ENCODE measurements around the gene COBL. TPM values are rescaled to one million over a fixed set of nuclear protein-coding genes. Genes with fewer than 3 reads are reported as not detected.
A peak's percentile ranks its signal among the peaks of the same experiment; 100 is the strongest.

The COBL gene
- total RNA-seq, 1 experiment from 2014 or later, result 1.2 TPM

- no peak for DNase-seq (ENCODE audit: low read depth)
Observed at GRCh38 chr7:51150193-51150592, 166.4 kb downstream of the COBL start.

- no peak for DNase-seq (ENCODE audit: low read depth)
Observed at GRCh38 chr7:51148216-51148615, 168.4 kb downstream of the COBL start.

- no peak for DNase-seq (ENCODE audit: low read depth)
Observed at GRCh38 chr7:51146816-51147586, 169.6 kb downstream of the COBL start.

GRCh38 chr7:51144178-51144577 is 172.4 kb downstream of the COBL start:
- DNase-seq (ENCODE audit: low read depth), result no peak

GRCh38 chr7:51142741-51143385 is 173.7 kb downstream of the COBL start:
- no peak for DNase-seq (ENCODE audit: low read depth)

- DNase-seq (ENCODE audit: low read depth), result no peak
Observed at GRCh38 chr7:51141451-51142003, 175.1 kb downstream of the COBL start.

- no peak for DNase-seq (ENCODE audit: low read depth)
Observed at GRCh38 chr7:51140199-51141164, 176.1 kb downstream of the COBL start.

- DNase-seq (ENCODE audit: low read depth), result peak; percentile 42
Observed at GRCh38 chr7:51139796-51140195, 176.8 kb downstream of the COBL start.

GRCh38 chr7:51138123-51139085 is 178.2 kb downstream of the COBL start:
- DNase-seq (ENCODE audit: low read depth), result no peak

GRCh38 chr7:51135576-51135975 is 181.0 kb downstream of the COBL start:
- DNase-seq (ENCODE audit: low read depth), result no peak

GRCh38 chr7:51134013-51134441 is 182.6 kb downstream of the COBL start:
- DNase-seq (ENCODE audit: low read depth), result no peak

GRCh38 chr7:51132661-51133060 is 183.9 kb downstream of the COBL start:
- no peak for DNase-seq (ENCODE audit: low read depth)

GRCh38 chr7:51129527-51130472 is 186.8 kb downstream of the COBL start:
- DNase-seq (ENCODE audit: low read depth), result no peak

- DNase-seq (ENCODE audit: low read depth), result no peak
Observed at GRCh38 chr7:51128545-51129435, 187.8 kb downstream of the COBL start.

- DNase-seq (ENCODE audit: low read depth), result no peak
Observed at GRCh38 chr7:51127618-51127904, 189.0 kb downstream of the COBL start.

- no peak for DNase-seq (ENCODE audit: low read depth)
Observed at GRCh38 chr7:51126813-51127617, 189.6 kb downstream of the COBL start.

- DNase-seq (ENCODE audit: low read depth), result no peak
Observed at GRCh38 chr7:51126324-51126723, 190.3 kb downstream of the COBL start.
